Activated T-helper 2 cell treated with anti-CD3 and anti-CD28 coated beads, Interferon-gamma antibody, Interleukin-2, Interleukin-4, amounts not matched to agents 10 μg/mL and 5 μg/mL and 100 μg/mL, durations not matched to agents 14 hours and 24 hours and 36 hours (primary cell): ENCODE measurements around the gene FERMT1. TPM values are rescaled to one million over a fixed set of nuclear protein-coding genes. Genes with fewer than 3 reads are reported as not detected.

ENCODE experiments used
- DNase-seq: peaks from one replicate; pipeline ENCODE4 v3.0.0; 2021; ENCODE audit warnings: low spot score
- H3K27ac Mint-ChIP-seq: one replicate; pipeline ENCODE4 v1.8.0; 2021; ENCODE audit warnings: mixed read lengths
- H3K27me3 Mint-ChIP-seq: one replicate; pipeline ENCODE4 v1.8.0; 2021; ENCODE audit warnings: low read depth, mixed read lengths
- H3K36me3 Mint-ChIP-seq: one replicate; pipeline ENCODE4 v1.8.0; 2021; ENCODE audit warnings: low read depth, mixed read lengths
- H3K4me1 Mint-ChIP-seq: one replicate; pipeline ENCODE4 v1.8.0; 2021; ENCODE audit warnings: low read depth, mixed read lengths
- H3K4me3 Mint-ChIP-seq: one replicate; pipeline ENCODE4 v1.8.0; 2021; ENCODE audit warnings: low read depth, mild to moderate bottlenecking, moderate library complexity, mixed read lengths
- H3K9me3 Mint-ChIP-seq: one replicate; pipeline ENCODE4 v1.8.0; 2021; ENCODE audit warnings: mixed read lengths
- intact Hi-C: fragments of 100-400 bp; cut with micrococcal nuclease; formaldehyde crosslinking; loops from one replicate; pipeline ENCODE4 v1.15.1; 2023
- total RNA-seq: library from RNA; stranded (reverse); gene quantifications from 2 replicates; pipeline ENCODE4 v1.2.3, GENCODE V29; 2022

Gene FERMT1, protein sequence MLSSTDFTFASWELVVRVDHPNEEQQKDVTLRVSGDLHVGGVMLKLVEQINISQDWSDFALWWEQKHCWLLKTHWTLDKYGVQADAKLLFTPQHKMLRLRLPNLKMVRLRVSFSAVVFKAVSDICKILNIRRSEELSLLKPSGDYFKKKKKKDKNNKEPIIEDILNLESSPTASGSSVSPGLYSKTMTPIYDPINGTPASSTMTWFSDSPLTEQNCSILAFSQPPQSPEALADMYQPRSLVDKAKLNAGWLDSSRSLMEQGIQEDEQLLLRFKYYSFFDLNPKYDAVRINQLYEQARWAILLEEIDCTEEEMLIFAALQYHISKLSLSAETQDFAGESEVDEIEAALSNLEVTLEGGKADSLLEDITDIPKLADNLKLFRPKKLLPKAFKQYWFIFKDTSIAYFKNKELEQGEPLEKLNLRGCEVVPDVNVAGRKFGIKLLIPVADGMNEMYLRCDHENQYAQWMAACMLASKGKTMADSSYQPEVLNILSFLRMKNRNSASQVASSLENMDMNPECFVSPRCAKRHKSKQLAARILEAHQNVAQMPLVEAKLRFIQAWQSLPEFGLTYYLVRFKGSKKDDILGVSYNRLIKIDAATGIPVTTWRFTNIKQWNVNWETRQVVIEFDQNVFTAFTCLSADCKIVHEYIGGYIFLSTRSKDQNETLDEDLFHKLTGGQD
- 0.84 and 1.5 TPM in 2 replicates for total RNA-seq

DNA sequence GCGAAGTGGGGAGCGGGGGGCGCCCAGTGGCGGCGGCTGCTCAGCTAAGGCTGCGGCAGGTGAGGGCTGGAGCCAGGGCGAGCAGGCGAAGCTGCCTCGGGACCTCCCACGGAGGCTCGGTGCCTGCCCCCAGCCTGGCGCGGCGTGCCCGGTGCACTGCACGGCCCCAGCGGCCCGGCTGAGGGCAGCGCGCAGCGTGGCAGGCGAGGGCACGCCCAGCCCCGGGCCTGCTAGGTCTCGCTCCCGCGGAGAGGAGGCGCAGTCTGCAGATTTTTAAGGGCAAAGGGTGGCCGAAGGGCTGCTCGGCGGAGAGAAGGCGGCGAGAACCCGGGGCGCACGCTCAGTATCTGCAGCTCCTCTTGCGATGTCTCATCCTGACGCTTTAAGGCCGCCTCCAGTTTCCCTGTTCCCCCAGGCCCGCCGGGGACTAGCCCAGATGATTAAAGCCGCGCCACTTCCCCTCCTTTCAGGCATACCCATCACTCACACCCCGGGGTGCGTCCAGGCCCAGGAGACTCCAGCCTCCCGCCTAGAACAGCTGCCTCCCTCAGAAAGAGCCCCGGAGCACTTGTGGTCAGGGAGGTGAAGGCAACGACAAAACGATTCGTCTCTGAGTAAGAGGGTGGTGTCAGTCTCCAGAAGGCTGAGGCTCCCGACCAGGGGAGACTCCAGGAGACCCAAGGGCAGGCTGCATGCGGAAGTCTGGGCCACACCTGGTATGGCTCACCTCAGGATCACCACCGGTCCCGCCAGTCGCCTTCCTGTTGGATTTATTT, at the start of gene FERMT1:
Gene FERMT1 (minus strand): TSS at position 158 of the 776 bp plus-strand sequence. CDS start 3,476 bp downstream, outside the sequence.
- Mint-ChIP-seq H3K4me1 (peaks cover 5% of the 10 kb centered on the region), H3K4me3 (peak within 1 kb of the TSS; percentile 57), H3K27ac (no peak within 1 kb of the TSS), H3K27me3 (peaks cover 28% of the 10 kb centered on the region), H3K9me3 (no peaks in the 10 kb centered on the region), H3K36me3 (no peaks in the 10 kb centered on the region)
- intact Hi-C loops = no loop called here
- peak; percentile 17 for DNase-seq

DNA sequence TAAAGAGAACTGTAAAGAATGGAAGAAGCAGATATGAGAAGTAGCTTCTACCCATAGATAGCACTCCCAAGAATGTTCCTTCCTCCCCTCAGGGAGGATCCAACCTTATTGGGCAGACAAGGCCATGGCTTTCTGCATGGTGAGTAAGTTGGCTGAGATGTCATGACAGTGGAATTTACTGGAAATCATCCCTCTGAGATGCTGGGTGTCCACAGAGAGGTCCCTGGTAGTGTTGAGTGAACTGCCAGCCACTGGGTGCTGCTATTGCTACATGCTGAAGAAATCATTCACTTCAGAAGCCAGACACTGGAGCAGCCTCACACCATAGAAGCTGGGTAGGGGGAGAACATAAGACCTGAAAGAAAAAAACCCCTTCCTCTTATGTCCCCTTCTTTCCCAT, 46.4 kb upstream of the FERMT1 start:
- no peaks in the 10 kb centered on the region for H3K4me1 Mint-ChIP-seq
- intact Hi-C loops = no loop called here
- H3K4me3 Mint-ChIP-seq = no peak overlapping the region
- no peaks in the 10 kb centered on the region for H3K27me3 Mint-ChIP-seq
- no peaks in the 10 kb centered on the region for H3K9me3 Mint-ChIP-seq
- no peak overlapping the region for H3K27ac Mint-ChIP-seq
- DNase-seq = no peak
- H3K36me3 Mint-ChIP-seq = no peaks in the 10 kb centered on the region

DNA sequence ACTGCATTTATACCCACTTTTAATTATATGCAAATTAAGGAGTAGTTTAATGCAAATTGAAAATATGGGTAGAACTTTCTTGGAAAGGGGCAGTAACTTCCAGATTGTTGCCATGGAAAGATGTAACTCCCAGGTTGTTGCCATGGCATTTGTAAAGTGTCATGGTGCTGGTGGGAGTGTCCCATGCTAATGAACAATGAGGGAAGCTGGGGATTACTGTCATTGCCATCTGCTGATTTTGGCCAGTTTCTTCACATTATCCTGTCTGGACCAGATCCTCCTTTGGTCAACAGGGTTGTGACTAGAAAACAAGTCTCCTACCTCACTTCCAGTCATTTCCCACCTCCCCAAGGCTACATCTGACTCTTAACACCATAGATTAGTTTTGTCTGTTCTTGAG, 45.4 kb upstream of the FERMT1 start:
- no peaks in the 10 kb centered on the region for H3K9me3 Mint-ChIP-seq
- no peaks in the 10 kb centered on the region for H3K36me3 Mint-ChIP-seq
- H3K27me3 Mint-ChIP-seq = no peaks in the 10 kb centered on the region
- no peak overlapping the region for H3K4me3 Mint-ChIP-seq
- intact Hi-C loops = no loop called here
- no peaks in the 10 kb centered on the region for H3K4me1 Mint-ChIP-seq
- no peak overlapping the region for H3K27ac Mint-ChIP-seq
- no peak for DNase-seq

DNA sequence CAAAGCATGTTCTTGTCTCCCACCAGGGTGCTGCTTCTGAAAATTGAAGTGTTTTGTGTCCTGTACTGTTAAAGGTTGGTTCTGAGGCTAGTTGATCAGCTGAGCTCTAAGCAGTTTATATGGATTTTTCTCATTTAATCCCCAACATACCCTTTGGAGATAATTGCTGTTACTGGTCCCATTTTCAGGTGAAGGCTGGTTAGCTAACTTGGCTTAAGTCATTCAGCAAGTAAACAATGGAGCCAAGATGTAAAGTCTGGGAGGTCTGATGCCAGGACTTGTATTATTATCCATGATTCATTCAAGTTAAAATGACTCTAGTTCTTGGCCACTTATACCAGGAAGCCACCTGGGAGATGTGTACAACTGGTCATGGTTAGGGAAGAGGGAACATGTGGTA, 42.5 kb upstream of the FERMT1 start:
- no peak overlapping the region for H3K4me3 Mint-ChIP-seq
- H3K9me3 Mint-ChIP-seq = no peaks in the 10 kb centered on the region
- no peaks in the 10 kb centered on the region for H3K36me3 Mint-ChIP-seq
- H3K4me1 Mint-ChIP-seq = no peaks in the 10 kb centered on the region
- H3K27ac Mint-ChIP-seq = no peak overlapping the region
- intact Hi-C loops = no loop called here
- H3K27me3 Mint-ChIP-seq = no peaks in the 10 kb centered on the region
- DNase-seq = no peak

DNA sequence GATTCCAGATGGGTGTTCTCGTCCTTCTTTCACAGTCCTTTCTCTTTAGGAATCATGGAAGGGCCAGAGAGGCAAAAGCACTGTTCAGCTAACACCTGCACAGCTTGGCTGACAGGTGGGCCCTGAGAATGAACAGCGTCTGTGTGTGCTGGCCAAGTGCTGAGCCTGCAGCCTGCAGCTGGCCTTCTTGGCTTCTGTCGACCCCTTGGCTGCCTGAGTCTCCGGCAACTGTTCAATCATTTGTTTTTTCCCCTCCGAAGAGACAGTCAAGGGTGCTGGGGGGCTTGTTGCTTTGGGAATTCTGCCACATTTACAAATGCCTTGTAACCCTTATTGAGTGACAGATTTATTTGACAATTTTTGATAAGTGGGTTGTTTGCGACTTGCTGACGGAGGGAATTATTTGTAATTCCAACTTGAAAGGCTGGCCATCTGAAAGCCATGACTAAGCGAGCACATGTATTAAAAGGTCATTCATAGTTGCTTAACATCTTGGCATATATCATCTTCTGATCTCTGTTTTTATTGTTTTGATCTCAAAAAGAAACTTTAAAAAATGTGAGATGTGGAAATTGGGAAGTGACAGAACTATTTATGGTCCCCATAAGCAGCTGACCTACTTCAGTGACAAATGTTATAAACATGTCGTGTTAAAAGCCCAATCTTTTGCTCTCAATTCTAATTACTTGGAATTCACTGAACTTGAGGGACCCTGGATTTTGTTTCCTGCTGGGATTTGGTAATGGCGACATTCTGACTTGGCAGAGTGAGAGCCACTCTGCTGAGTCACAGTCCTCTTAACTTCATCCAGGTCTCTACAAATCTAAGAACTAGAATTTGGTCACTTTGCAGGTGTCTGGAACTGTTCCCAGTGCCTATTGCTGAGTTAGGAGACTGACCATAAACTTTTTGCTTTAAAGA, 41.9 kb upstream of the FERMT1 start:
- Mint-ChIP-seq H3K36me3 (no peaks in the 10 kb centered on the region), H3K9me3 (no peaks in the 10 kb centered on the region)
- no peak for DNase-seq

DNA sequence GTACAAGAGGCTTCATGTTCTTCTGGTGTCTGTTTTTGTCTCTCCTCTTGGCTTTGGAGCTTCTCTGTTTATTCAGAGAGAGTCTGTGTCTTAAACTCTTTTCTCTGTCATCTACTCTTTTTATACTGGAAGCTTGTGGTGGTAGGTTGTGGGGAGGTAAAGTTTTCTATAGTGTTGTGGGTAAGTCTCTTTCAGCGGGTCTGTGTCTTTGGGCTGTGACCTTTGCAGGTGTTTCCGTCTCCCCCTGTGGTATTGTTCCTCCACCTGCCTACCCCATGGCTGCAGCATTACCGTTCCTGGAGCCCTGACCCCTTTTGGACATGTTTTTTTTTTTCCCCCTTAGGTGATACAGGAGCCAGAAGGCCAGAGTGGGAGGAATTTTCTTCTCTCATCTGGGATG, 37.9 kb upstream of the FERMT1 start:
- peaks cover 2% of the 10 kb centered on the region for H3K27me3 Mint-ChIP-seq
- no peaks in the 10 kb centered on the region for H3K36me3 Mint-ChIP-seq
- H3K9me3 Mint-ChIP-seq = no peaks in the 10 kb centered on the region
- intact Hi-C loops = no loop called here
- no peak overlapping the region for H3K27ac Mint-ChIP-seq
- no peak for DNase-seq
- H3K4me1 Mint-ChIP-seq = no peaks in the 10 kb centered on the region
- no peak overlapping the region for H3K4me3 Mint-ChIP-seq

More for the DNA sequence above, 41.9 kb upstream of the FERMT1 start:
- no peaks in the 10 kb centered on the region for H3K4me1 Mint-ChIP-seq
- H3K27me3 Mint-ChIP-seq = no peaks in the 10 kb centered on the region
- intact Hi-C loops = no loop called here
- no peak overlapping the region for H3K4me3 Mint-ChIP-seq
- no peak overlapping the region for H3K27ac Mint-ChIP-seq

DNA sequence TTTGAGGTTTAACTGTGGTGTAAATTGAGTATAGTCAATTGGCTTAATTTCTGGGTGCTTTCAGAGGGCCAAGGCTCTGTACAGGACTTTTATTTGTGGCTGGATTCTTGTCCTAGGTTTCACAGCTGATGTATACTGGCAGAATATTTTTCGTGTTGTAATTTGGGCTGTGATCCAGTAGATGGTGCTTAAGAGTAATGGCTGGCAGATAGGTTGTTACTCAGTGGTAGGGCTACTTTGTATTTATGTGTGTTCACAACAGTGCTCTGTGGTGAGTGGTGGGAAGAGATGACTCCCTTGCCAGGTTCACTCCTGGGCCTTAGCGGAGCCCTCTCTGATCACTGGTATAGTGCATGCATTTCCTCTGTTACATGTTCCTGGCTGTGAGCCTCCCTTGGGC, 34.5 kb upstream of the FERMT1 start:
- Mint-ChIP-seq H3K36me3 (no peaks in the 10 kb centered on the region), H3K9me3 (no peaks in the 10 kb centered on the region), H3K4me1 (no peaks in the 10 kb centered on the region), H3K27ac (no peak overlapping the region), H3K4me3 (no peak overlapping the region), H3K27me3 (peaks cover 11% of the 10 kb centered on the region)
- no peak for DNase-seq
- intact Hi-C loops = no loop called here

DNA sequence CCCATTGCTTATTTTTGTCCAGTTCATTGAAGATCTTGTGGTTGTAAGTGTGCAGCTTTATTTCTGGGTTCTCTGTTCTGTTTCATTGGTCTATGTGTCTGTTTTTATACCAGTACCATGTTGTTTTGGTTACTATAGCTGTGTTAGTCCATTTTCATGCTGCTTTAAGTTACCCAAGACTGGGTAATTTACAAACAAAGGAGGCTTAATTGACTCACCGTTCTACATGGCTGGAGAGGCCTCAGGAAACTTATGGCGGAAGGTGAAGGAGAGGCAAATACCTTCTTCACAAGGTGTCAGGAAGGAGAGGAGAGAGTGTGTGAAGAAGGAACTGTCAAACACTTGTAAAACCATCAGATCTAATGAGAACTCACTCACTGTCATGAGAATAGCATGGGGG, 29.9 kb upstream of the FERMT1 start:
- no peaks in the 10 kb centered on the region for H3K9me3 Mint-ChIP-seq
- H3K4me1 Mint-ChIP-seq = no peaks in the 10 kb centered on the region
- no peaks in the 10 kb centered on the region for H3K36me3 Mint-ChIP-seq
- intact Hi-C loops = no loop called here
- no peak for DNase-seq
- H3K4me3 Mint-ChIP-seq = no peak overlapping the region
- H3K27me3 Mint-ChIP-seq = peaks cover 11% of the 10 kb centered on the region
- no peak overlapping the region for H3K27ac Mint-ChIP-seq

DNA sequence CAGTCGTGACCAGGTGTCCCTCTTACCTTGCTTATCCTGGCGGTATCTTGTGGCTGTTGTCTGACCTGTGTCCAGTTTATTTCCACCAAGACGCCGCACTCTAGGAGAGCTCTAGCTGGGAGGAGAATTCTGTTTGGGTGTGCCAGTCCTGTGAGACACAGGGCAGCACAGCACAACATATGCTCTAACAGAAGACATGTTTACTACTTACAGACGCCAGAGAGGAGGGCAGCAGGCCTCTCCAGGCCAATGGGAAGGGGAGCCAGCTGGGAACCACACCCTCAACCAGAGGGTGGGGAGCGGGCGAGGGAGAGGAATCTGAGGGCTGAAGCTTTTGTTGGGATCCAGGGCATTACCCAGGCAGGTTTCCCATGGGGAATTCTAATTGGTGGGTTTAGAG, 25.2 kb upstream of the FERMT1 start:
- no peak overlapping the region for H3K4me3 Mint-ChIP-seq
- no peak overlapping the region for H3K27ac Mint-ChIP-seq

DNA sequence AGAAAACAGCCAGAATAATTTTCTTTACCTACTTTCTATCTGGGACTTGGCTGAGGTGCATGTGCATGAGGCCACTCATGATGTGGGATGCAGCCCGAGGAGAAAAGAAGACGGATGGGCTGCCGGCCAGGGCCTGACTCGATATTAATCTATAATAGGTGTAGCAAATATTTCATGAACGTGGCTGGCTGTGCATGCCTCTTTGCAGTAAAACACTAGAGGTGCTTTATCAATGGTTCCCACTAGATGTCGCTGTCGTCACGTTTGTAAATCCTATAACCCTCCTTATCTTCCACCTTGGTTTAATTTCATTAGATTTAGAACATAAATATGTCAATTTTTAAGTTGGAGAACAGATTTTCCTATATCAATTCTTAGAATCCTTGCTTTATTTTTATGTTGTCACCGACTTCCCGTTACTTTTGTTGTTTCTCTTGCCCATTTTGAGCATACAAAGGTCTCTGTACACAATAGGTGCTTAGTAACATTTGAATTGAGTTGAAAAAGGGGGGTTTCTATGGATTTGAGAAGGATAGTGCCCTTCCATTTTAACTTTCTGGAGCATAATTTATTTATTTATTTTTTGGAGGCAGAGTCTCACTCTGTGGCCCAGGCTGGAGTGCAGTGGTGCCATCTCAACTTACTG, 19.6 kb upstream of the FERMT1 start:
- Mint-ChIP-seq H3K9me3 (no peaks in the 10 kb centered on the region), H3K4me3 (no peak overlapping the region), H3K27ac (no peak overlapping the region), H3K36me3 (no peaks in the 10 kb centered on the region), H3K27me3 (no peaks in the 10 kb centered on the region), H3K4me1 (peaks cover 2% of the 10 kb centered on the region)
- intact Hi-C loops = loop anchor here (5.0 kb wide), 2 partner anchors 625 to 1145 kb away; partner anchors contain the start of gene BMP2
- peak; percentile 12 for DNase-seq

More for the DNA sequence above, 25.2 kb upstream of the FERMT1 start:
- DNase-seq = no peak
- Mint-ChIP-seq H3K36me3 (no peaks in the 10 kb centered on the region), H3K9me3 (no peaks in the 10 kb centered on the region), H3K27me3 (peaks cover 3% of the 10 kb centered on the region), H3K4me1 (no peaks in the 10 kb centered on the region)
- intact Hi-C loops = no loop called here

DNA sequence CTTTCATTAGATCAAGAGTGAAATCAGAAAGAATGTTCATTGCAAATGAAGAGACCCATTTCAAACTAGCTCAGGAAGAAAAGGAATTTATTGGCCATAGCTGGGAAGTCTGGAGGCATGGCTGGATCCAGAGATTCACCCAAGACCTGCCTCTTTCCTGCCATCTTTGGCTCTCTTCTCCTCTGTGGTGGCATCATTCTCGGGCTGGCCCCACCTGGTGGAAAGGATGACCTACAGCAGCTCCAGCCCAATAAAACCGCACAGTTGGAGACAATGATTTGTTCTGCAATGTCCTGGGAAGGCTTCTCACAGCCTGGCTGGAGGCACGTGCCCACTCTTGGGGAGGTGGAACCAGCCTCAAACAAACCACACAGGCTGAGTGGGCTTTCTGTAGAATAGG, 18.1 kb upstream of the FERMT1 start:
- Mint-ChIP-seq H3K4me1 (peaks cover 2% of the 10 kb centered on the region), H3K27me3 (no peaks in the 10 kb centered on the region), H3K27ac (no peak overlapping the region), H3K4me3 (no peak overlapping the region), H3K36me3 (no peaks in the 10 kb centered on the region), H3K9me3 (no peaks in the 10 kb centered on the region)
- no peak for DNase-seq
- intact Hi-C loops = loop anchor here (5.0 kb wide), 2 partner anchors 626 to 1146 kb away; partner anchors contain the start of gene BMP2

DNA sequence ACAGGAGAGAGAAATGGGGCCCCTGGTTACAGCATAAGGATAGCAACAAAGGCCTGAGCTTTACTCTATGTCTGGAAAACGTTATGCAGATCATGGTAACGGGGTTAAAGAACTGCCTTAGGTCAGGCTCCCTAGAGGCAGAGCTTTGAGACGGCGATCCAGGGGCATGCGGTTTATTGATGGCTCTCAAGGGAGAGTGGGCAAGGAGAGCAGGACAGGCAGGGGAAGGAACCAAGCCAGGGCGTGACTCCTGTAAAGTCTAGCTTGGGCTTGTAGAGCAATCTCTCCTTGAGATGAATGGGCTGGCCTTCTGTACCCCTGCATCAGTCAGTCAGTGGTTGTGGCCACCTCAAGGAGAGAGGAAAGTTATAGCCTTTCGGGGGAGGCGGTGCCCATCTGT, 12.5 kb upstream of the FERMT1 start:
- DNase-seq = no peak
- Mint-ChIP-seq H3K36me3 (no peaks in the 10 kb centered on the region), H3K9me3 (no peaks in the 10 kb centered on the region), H3K4me3 (no peak overlapping the region), H3K27ac (no peak overlapping the region), H3K27me3 (peaks cover 4% of the 10 kb centered on the region), H3K4me1 (no peaks in the 10 kb centered on the region)
- intact Hi-C loops = no loop called here
